Mesenchymal stem cell (in vitro differentiated cells and primary cell): ENCODE measurements around the gene PLGRKT.
"Not testable (repeated sequence)": the region's sequence is repeated elsewhere in the genome, so short reads cannot be mapped to it uniquely, and the experiment has no call there.

ENCODE experiments used
- DNase-seq: peaks from one replicate; pipeline ENCODE4 v3.0.0-alpha.2; 2013
- H2AFZ ChIP-seq: one replicate; pipeline ENCODE4 v1.6.1; 2013; ENCODE audit warnings: low read depth, mild to moderate bottlenecking, control low read depth, inconsistent platforms, low read length, moderate library complexity
- H2AK5ac ChIP-seq: 2 replicates; pipeline ENCODE4 v1.6.1; 2013; ENCODE audit warnings: low read length, moderate library complexity, mild to moderate bottlenecking, inconsistent platforms; ENCODE audit not compliant: severe bottlenecking
- H2BK120ac ChIP-seq: one replicate; pipeline ENCODE4 v1.6.1; 2013; ENCODE audit warnings: low read depth, mild to moderate bottlenecking, inconsistent platforms, low read length, moderate library complexity
- H2BK12ac ChIP-seq, 2 experiments: one replicate each; pipeline ENCODE4 v1.6.1; 2013; ENCODE audit warnings: inconsistent platforms in 2 of 2, low read length in 2 of 2, mild to moderate bottlenecking in 2 of 2, moderate library complexity in 2 of 2, control low read depth in 1 of 2
- H2BK15ac ChIP-seq: one replicate; pipeline ENCODE4 v1.6.1; 2013; ENCODE audit warnings: mild to moderate bottlenecking, low read depth, inconsistent platforms; ENCODE audit not compliant: poor library complexity, severe bottlenecking
- H2BK5ac ChIP-seq: 2 replicates; pipeline ENCODE4 v1.6.1; 2013; ENCODE audit warnings: low read depth, mild to moderate bottlenecking, low read length, control low read depth, inconsistent platforms; ENCODE audit not compliant: poor library complexity, severe bottlenecking
- H3K14ac ChIP-seq, 2 experiments: one replicate each; pipeline ENCODE4 v1.6.1; 2013; ENCODE audit warnings: inconsistent platforms in 2 of 2, low read length in 2 of 2, control low read depth in 1 of 2, mild to moderate bottlenecking in 1 of 2, moderate library complexity in 1 of 2
- H3K18ac ChIP-seq, 2 experiments: one replicate each; pipeline ENCODE4 v1.6.1; 2013; ENCODE audit warnings: inconsistent platforms in 2 of 2, low read length in 2 of 2, control low read depth in 1 of 2, low read depth in 1 of 2, mild to moderate bottlenecking in 1 of 2
- H3K23ac ChIP-seq, 2 experiments: one replicate each; pipeline ENCODE4 v1.6.1; 2013; ENCODE audit warnings: inconsistent platforms in 2 of 2, low read length in 2 of 2, mild to moderate bottlenecking in 2 of 2, moderate library complexity in 2 of 2, control low read depth in 1 of 2
- H3K27ac ChIP-seq: 2 replicates; pipeline ENCODE4 v1.5.1; 2013; ENCODE audit warnings: mild to moderate bottlenecking, moderate library complexity, low read length, control low read depth, inconsistent platforms; ENCODE audit not compliant: poor library complexity, severe bottlenecking
- H3K27me3 ChIP-seq, 2 experiments: 2 replicates each; pipeline versions ENCODE4 v1.6.1 to v1.7.0; 2013; ENCODE audit warnings: low read length in 2 of 2, mild to moderate bottlenecking in 2 of 2, moderate library complexity in 2 of 2, control low read depth in 1 of 2, inconsistent platforms in 1 of 2; ENCODE audit not compliant: control insufficient read depth in 1 of 2, insufficient read depth in 1 of 2
- H3K36me3 ChIP-seq, 2 experiments: 2 replicates each; pipeline versions ENCODE4 v1.6.1 to v1.7.0; 2013; ENCODE audit warnings: low read length in 2 of 2, control low read depth in 1 of 2, inconsistent platforms in 1 of 2, low read depth in 1 of 2, mild to moderate bottlenecking in 1 of 2; ENCODE audit not compliant: insufficient read depth in 2 of 2, control insufficient read depth in 1 of 2
- H3K4ac ChIP-seq, 2 experiments: one replicate each; pipeline ENCODE4 v1.6.1; 2013; ENCODE audit warnings: inconsistent platforms in 2 of 2, low read length in 2 of 2, mild to moderate bottlenecking in 2 of 2, moderate library complexity in 2 of 2, control low read depth in 1 of 2, low read depth in 1 of 2
- H3K4me1 ChIP-seq: 2 replicates; pipeline ENCODE4 v1.6.1; 2013; ENCODE audit warnings: low read depth, low read length, control low read depth; ENCODE audit not compliant: control insufficient read depth, insufficient read depth
- H3K4me2 ChIP-seq: 2 replicates; pipeline ENCODE4 v1.6.1; 2013; ENCODE audit warnings: low read length, mild to moderate bottlenecking, inconsistent platforms; ENCODE audit not compliant: poor library complexity, severe bottlenecking
- H3K4me3 ChIP-seq, 2 experiments: 2 replicates each; pipeline versions ENCODE4 v1.5.1 to v1.7.0; 2013; ENCODE audit warnings: low read length in 2 of 2, mild to moderate bottlenecking in 2 of 2, control low read depth in 1 of 2, low read depth in 1 of 2; ENCODE audit not compliant: insufficient read depth in 1 of 2
- H3K79me1 ChIP-seq: replicated peaks from 2 replicates; pipeline ENCODE4 v1.6.1; 2013; ENCODE audit warnings: mild to moderate bottlenecking, control low read depth, low read length, inconsistent platforms; ENCODE audit not compliant: poor library complexity, severe bottlenecking
- H3K9ac ChIP-seq: 2 replicates; pipeline ENCODE4 v1.7.0; 2013; ENCODE audit warnings: mild to moderate bottlenecking, low read length, moderate library complexity
- H3K9me3 ChIP-seq: 2 replicates; pipeline ENCODE4 v1.7.0; 2013; ENCODE audit warnings: mild to moderate bottlenecking, low read length; ENCODE audit not compliant: control insufficient read depth
- H4K8ac ChIP-seq: one replicate; pipeline ENCODE4 v1.6.1; 2013; ENCODE audit warnings: inconsistent platforms, mild to moderate bottlenecking, low read length, moderate library complexity
- H4K91ac ChIP-seq: one replicate; pipeline ENCODE4 v1.6.1; 2013; ENCODE audit warnings: mild to moderate bottlenecking, low read length, inconsistent platforms
- WGBS: methylation state at CpG from one replicate; pipeline ENCODE4 v1.1.7; 2013; ENCODE audit warnings: mixed read lengths; 5-methylcytosine and 5-hydroxymethylcytosine counted together

PLGRKT gene

GRCh38 chr9:5326893-5327548, 110.7 kb downstream of the PLGRKT start:
- Histone ChIP-seq H3K9me3 (no peaks in the 10 kb centered on the region), H3K27ac (no peak overlapping the region), H4K8ac (peak overlapping the region; percentile 59), H3K4ac (no peak overlapping the region), H3K79me1 (no peaks in the 10 kb centered on the region), H3K4me2 (no peak overlapping the region), H2AK5ac (no peak overlapping the region), H2BK15ac (no peak overlapping the region), H4K91ac (no peak overlapping the region), H3K9ac (no peak overlapping the region), H3K36me3 (no peaks in the 10 kb centered on the region), H2AFZ (no peak overlapping the region), H3K27me3 (peaks cover 0 to 10% of the 10 kb centered on the region in 2 experiments), H3K23ac (no peak overlapping the region), H2BK120ac (no peak overlapping the region), H3K4me3 (no peak overlapping the region), H3K18ac (no peak overlapping the region), H3K14ac (no peak overlapping the region), H2BK12ac (no peak overlapping the region), H2BK5ac (no peak overlapping the region), H3K4me1 (no peaks in the 10 kb centered on the region)
- peak; percentile 43 for DNase-seq
- WGBS: 63% methylated on average over 10 of the region's 10 CpGs

- no peak for DNase-seq
- H2BK120ac ChIP-seq: no peak overlapping the region
- H3K27ac ChIP-seq: no peak overlapping the region
- H3K4me2 ChIP-seq: no peak overlapping the region
- no peak overlapping the region for H4K91ac ChIP-seq
- H2AK5ac ChIP-seq: no peak overlapping the region
- peaks cover 0 to 10% of the 10 kb centered on the region in 2 experiments for H3K27me3 ChIP-seq
- H4K8ac ChIP-seq: no peak overlapping the region
- no peaks in the 10 kb centered on the region for H3K4me1 ChIP-seq
- H3K4me3 ChIP-seq: no peak overlapping the region
- no peak overlapping the region for H3K9ac ChIP-seq
- H3K36me3 ChIP-seq: no peaks in the 10 kb centered on the region
- no peaks in the 10 kb centered on the region for H3K9me3 ChIP-seq
- no peaks in the 10 kb centered on the region for H3K79me1 ChIP-seq
- no peak overlapping the region for H2AFZ ChIP-seq
- no peak overlapping the region for H2BK5ac ChIP-seq
- H3K18ac ChIP-seq: no peak overlapping the region
- no peak overlapping the region for H2BK15ac ChIP-seq
- no peak overlapping the region for H3K4ac ChIP-seq
- H3K23ac ChIP-seq: no peak overlapping the region
- no peak overlapping the region for H2BK12ac ChIP-seq
- no peak overlapping the region for H3K14ac ChIP-seq
Observed at GRCh38 chr9:5326187-5326586, 111.5 kb downstream of the PLGRKT start.

- not testable (repeated sequence) for H3K9me3 ChIP-seq, H4K91ac ChIP-seq, H3K36me3 ChIP-seq, H2BK12ac ChIP-seq, H3K23ac ChIP-seq, H2BK120ac ChIP-seq, H3K27ac ChIP-seq, H2BK5ac ChIP-seq, H3K4me1 ChIP-seq, H3K18ac ChIP-seq, H3K4me2 ChIP-seq, H3K9ac ChIP-seq, H2AK5ac ChIP-seq, H3K27me3 ChIP-seq, H3K4ac ChIP-seq, H3K4me3 ChIP-seq, H3K79me1 ChIP-seq, H4K8ac ChIP-seq, H2AFZ ChIP-seq, H2BK15ac ChIP-seq, DNase-seq, H3K14ac ChIP-seq
- WGBS: no CpG with 5 or more reads among the region's 1 CpG
Observed at GRCh38 chr9:5321601-5322000, 116.1 kb downstream of the PLGRKT start.

- H3K4me2 ChIP-seq: no peak overlapping the region
- H4K91ac ChIP-seq: no peak overlapping the region
- peaks cover 4% of the 10 kb centered on the region for H3K4me1 ChIP-seq
- no peak overlapping the region for H2BK5ac ChIP-seq
- no peak overlapping the region for H2AK5ac ChIP-seq
- H3K9ac ChIP-seq: no peak overlapping the region
- no peak overlapping the region for H2BK120ac ChIP-seq
- WGBS: 80% methylated on average over 1 of the region's 1 CpG
- H2BK15ac ChIP-seq: no peak overlapping the region
- no peak overlapping the region for H3K18ac ChIP-seq
- no peak overlapping the region for H3K4ac ChIP-seq
- H3K14ac ChIP-seq: no peak overlapping the region
- H3K27me3 ChIP-seq: no peaks in the 10 kb centered on the region
- no peak overlapping the region for H2AFZ ChIP-seq
- DNase-seq: no peak
- H3K79me1 ChIP-seq: no peaks in the 10 kb centered on the region
- no peaks in the 10 kb centered on the region for H3K36me3 ChIP-seq
- peaks cover 3% of the 10 kb centered on the region for H3K9me3 ChIP-seq
- no peak overlapping the region for H4K8ac ChIP-seq
- no peak overlapping the region for H3K27ac ChIP-seq
- H2BK12ac ChIP-seq: no peak overlapping the region
- H3K23ac ChIP-seq: no peak overlapping the region
- H3K4me3 ChIP-seq: no peak overlapping the region
Observed at GRCh38 chr9:5321058-5321457, 116.7 kb downstream of the PLGRKT start.
